OCI-LY7 (cell line): Measurements from ENCODE around the gene CD248.

Source experiments
- EZH2phosphoT487 ChIP-seq: fragments of 200-600 bp; sonication (generic); IDR thresholded peaks from 2 replicates; pipeline ENCODE4 v1.6.1; 2018; ENCODE audit warnings: low read depth, borderline replicate concordance, mild to moderate bottlenecking, mixed run types, antibody characterized with exemption, low read length, moderate library complexity, mixed read lengths
- TF ChIP-seq, protein P1 (sequence below): fragments of 200-600 bp; sonication (generic); conservative IDR thresholded peaks from 2 replicates; pipeline ENCODE4 v1.5.1; 2014; ENCODE audit warnings: mild to moderate bottlenecking, antibody characterized with exemption, low read length, moderate library complexity, mixed read lengths

DNA sequence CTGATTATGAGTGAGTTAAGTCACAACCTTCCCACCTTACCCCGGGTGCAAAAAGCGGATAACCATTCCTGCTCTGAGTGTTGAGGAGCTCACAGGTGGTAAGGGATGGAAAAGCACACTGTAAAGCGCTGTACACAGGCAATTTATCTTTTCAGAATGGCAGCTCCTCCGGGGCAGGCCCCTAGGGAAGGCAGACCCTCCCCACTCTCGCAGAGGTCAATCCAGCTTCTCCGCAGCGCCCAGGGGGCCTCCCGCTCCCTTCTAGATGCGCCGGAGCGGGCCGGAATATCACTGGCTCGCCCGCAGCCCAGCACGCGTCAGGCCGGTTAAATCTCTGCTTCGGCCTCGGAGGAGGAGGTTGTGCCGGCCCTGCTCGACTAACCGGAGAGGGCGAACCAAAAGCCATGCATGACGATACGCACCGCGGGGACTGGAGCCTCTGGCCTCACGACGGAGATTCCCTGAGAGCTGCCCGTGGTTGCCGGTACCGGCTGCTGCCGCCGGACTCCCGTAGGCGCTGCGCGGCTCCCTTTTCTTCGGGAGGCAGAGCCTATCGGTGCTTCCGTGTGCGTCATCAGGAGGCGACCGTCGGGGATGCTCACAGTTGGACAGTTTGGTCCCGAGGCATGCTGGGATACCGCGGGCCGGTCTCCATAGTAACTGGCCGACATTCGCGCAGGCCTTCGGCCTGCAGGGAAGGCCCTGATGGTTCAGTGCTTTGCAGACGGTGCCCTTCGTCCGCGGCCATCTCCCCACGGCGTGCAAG, 27.9 kb upstream of the CD248 start, which contains the start of gene BRMS1:
- TF ChIP-seq, protein P1, sequence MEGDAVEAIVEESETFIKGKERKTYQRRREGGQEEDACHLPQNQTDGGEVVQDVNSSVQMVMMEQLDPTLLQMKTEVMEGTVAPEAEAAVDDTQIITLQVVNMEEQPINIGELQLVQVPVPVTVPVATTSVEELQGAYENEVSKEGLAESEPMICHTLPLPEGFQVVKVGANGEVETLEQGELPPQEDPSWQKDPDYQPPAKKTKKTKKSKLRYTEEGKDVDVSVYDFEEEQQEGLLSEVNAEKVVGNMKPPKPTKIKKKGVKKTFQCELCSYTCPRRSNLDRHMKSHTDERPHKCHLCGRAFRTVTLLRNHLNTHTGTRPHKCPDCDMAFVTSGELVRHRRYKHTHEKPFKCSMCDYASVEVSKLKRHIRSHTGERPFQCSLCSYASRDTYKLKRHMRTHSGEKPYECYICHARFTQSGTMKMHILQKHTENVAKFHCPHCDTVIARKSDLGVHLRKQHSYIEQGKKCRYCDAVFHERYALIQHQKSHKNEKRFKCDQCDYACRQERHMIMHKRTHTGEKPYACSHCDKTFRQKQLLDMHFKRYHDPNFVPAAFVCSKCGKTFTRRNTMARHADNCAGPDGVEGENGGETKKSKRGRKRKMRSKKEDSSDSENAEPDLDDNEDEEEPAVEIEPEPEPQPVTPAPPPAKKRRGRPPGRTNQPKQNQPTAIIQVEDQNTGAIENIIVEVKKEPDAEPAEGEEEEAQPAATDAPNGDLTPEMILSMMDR: no peak
- no peak for TF ChIP-seq EZH2phosphoT487
